Endothelial cell of umbilical vein (primary cell): ENCODE measurements around the gene DIAPH1.

Experiments used
- EZH2 ChIP-seq: IDR thresholded peaks from 2 replicates; pipeline ENCODE4 v1.6.1; 2012; ENCODE audit warnings: borderline replicate concordance, low read depth, mild to moderate bottlenecking, moderate library complexity, low read length, inconsistent platforms; ENCODE audit not compliant: severe bottlenecking
- GATA2 ChIP-seq: IDR thresholded peaks from 2 replicates; pipeline ENCODE4 v1.7.0; 2011; ENCODE audit warnings: low read depth, mild to moderate bottlenecking, moderate library complexity, mixed read lengths, low read length; ENCODE audit not compliant: insufficient read length, insufficient read depth
- MYC ChIP-seq: IDR thresholded peaks from one replicate; pipeline ENCODE4 v1.6.1; 2011; ENCODE audit warnings: mild to moderate bottlenecking, low read depth, low read length
- POLR2A ChIP-seq: IDR thresholded peaks from 2 replicates; pipeline ENCODE4 v1.6.1; 2012; ENCODE audit warnings: low read depth, mild to moderate bottlenecking, control low read depth, low read length
- POLR2AphosphoS5 ChIP-seq: IDR thresholded peaks from 2 replicates; pipeline ENCODE4 v1.6.1; 2012; ENCODE audit warnings: low read depth, mild to moderate bottlenecking, control low read depth, low read length, moderate library complexity; ENCODE audit not compliant: insufficient read depth
- TF ChIP-seq, protein P1 (sequence below), 2 donors: IDR thresholded peaks; 1 replicate in 1 of 2; 2 replicates in 1 of 2; pipeline ENCODE4 v1.5.1; 2011; ENCODE audit warnings: low read length in 2 of 2, mild to moderate bottlenecking in 2 of 2, moderate library complexity in 2 of 2, control low read depth in 1 of 2, inconsistent platforms in 1 of 2, low read depth in 1 of 2; ENCODE audit not compliant: insufficient read depth in 1 of 2; ENCODE audit errors: extremely low read depth in 1 of 2
- TF ChIP-seq, protein P2 (sequence below): IDR thresholded peaks from 2 replicates; pipeline ENCODE4 v1.6.1; 2011; ENCODE audit not compliant: insufficient read depth, insufficient read length

DNA sequence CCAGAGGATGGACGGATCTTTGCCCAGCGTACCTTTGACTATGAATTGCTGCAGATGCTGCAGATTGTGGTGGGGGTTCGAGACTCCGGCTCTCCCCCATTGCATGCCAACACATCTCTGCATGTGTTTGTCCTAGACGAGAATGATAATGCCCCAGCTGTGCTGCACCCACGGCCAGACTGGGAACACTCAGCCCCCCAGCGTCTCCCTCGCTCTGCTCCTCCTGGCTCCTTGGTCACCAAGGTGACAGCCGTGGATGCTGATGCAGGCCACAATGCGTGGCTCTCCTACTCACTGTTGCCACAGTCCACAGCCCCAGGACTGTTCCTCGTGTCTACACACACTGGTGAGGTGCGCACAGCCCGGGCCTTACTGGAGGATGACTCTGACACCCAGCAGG is 128.0 kb downstream of the DIAPH1 start:
- TF ChIP-seq, protein P1, sequence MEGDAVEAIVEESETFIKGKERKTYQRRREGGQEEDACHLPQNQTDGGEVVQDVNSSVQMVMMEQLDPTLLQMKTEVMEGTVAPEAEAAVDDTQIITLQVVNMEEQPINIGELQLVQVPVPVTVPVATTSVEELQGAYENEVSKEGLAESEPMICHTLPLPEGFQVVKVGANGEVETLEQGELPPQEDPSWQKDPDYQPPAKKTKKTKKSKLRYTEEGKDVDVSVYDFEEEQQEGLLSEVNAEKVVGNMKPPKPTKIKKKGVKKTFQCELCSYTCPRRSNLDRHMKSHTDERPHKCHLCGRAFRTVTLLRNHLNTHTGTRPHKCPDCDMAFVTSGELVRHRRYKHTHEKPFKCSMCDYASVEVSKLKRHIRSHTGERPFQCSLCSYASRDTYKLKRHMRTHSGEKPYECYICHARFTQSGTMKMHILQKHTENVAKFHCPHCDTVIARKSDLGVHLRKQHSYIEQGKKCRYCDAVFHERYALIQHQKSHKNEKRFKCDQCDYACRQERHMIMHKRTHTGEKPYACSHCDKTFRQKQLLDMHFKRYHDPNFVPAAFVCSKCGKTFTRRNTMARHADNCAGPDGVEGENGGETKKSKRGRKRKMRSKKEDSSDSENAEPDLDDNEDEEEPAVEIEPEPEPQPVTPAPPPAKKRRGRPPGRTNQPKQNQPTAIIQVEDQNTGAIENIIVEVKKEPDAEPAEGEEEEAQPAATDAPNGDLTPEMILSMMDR (IDR thresholded peaks at IDR 0.05; ENCODE audit: extremely low read depth in 1 of 2, insufficient read depth in 1 of 2, low read depth in 1 of 2, low read length in 2 of 2) = no peak
- TF ChIP-seq EZH2 = no peak
- TF ChIP-seq MYC = no peak
- TF ChIP-seq POLR2A = no peak
- TF ChIP-seq, protein P2, sequence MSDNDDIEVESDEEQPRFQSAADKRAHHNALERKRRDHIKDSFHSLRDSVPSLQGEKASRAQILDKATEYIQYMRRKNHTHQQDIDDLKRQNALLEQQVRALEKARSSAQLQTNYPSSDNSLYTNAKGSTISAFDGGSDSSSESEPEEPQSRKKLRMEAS = no peak
- no peak for TF ChIP-seq POLR2AphosphoS5
- TF ChIP-seq GATA2 = no peak
